Stimulated activated CD8-positive, alpha-beta memory T cell treated with anti-CD3 and anti-CD28 coated beads, Interleukin-12 subunit alpha, Interleukin-12 subunit beta, amount 100 ng/mL, for 4 hours (primary cell): ENCODE data around the gene CPVL.
"Not testable (repeated sequence)": the region's sequence is repeated elsewhere in the genome, so short reads cannot be mapped to it uniquely, and the experiment has no call there.

Experiments used
- DNase-seq: peaks from one replicate; pipeline ENCODE4 v3.0.0-alpha.2; 2020; ENCODE audit warnings: low read depth

CPVL gene

DNA sequence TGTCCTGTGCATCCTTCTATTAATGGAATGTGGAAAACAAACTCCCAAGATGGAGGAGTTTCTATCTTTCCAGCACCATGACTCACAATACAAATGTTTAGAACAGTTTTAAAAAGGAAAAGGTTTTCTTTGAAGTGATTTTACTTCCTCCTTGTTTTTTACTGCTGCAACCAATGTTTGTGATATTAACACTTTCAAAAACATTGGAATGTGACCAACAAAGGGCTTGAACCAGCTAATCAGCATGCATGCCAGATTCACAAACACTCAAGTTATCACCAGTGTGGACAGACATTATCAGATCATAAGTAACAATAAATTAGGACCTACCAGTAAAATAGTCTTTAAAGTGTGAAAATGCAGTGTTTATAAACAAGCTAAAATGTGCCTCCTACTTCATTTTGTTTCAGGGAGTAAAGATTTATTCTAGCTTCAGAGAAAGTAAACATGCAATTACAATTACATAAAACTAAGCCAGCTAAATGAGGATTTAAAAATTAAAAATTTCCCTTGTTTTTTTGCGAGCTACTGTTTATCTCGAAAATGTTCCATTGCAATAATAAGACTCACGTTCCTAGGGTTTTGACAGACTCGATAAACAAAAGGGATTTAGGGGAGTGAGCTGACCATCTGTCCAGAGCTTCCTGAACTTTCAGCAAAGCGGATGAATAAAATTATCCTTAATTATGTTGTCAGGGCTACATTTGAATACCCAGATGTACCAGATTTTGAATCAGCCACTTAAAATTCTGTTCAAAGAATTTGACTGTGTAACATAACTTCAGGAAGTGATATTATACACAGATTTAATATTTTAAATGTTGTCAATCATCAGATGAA, 29.8 kb downstream of the CPVL start:
- DNase-seq = no peak

DNA sequence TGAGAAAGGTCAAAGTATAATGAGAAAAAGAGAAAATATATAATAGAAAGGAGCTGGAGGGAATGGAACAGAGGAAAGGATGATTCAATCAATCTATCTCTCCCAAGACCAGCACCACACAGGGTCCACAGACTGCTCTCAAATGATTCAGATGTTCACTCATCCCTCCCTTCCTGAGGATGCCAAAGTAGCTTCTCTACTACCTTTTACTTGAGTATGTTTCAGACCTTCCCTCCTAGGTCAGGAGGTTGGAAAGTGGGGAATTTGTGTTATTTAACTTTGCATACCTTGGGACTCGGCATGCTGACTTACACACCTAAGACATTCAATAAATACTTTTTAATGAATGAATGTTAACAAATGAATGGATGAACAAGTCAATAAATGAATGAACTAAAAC, 30.6 kb downstream of the CPVL start:
- no peak for DNase-seq

DNA sequence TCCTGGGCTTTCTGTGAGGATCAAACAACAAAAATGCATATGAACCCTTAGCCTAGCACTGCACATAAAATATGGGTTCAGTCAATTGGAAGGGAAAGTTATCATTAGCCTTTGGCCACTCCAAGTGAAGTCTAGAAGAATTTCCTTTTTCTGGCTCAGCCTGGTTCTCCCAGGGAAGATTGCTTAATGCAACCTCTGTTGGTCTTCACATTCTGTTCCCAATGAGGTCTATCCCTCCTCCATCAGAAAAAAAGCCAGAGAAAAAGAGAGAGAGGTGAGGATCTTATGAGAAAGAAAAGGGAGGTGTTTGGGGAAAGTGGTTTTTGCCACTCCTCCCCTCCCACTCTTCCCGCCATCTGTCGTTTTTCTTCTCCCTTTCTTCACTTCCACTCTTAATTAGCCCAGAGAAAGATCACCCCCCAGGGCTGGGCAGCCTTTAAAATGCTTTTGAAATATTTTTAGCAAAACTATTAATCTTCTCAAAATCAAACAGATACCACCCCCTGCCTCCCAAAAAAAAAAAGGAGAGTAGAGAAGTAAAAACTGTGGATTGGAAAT, 31.1 kb downstream of the CPVL start:
- DNase-seq = no peak

DNA sequence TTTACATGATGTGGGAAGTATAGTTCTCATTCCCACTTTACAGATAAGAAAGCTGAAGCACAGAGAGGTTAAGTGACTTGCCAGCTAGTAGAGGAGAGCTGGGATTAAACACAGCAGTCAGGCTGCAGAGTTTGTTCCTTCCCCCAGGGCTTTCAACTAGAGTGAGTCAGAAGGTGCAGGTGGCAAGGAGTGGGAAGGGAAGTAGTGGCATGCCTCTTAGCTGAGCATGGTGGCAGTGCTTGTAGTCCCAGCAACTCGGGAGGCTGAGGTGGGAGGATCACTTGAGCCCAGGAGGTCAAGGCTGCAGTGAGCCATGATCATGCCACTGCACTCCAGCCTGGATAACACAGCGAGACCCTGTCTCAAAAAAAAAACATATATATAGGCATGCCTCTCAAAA, 32.1 kb downstream of the CPVL start:
- DNase-seq = not testable (repeated sequence)

DNA sequence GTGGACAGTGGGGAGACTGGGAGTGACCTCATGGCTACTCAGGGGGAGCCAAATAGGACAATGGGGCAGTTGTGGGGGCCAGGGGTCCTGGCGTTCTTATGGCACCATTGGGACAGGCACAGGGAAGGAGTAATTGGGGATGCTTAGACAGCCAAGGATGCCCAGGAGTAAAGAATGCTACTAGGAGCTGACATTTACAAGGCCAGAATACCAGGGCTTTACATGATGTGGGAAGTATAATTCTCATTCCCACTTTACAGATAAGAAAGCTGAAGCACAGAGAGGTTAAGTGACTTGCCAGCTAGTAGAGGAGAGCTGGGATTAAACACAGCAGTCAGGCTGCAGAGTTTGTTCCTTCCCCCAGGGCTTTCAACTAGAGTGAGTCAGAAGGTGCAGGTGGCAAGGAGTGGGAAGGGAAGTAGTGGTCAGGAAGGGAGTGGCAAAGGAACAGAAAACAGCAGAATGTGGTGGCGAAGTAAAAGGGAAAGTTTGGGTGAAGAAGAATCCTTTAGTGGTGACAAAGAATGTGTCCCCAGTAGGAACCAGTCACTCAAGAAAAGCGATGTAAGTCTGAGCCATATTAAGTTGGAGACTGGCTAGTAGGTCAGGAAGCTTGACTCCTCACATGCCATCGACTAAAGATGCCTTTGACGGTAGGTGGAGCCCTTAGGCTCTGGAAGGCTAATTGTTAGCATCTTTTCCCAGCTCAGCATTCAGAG, 32.8 kb downstream of the CPVL start:
- no peak for DNase-seq

DNA sequence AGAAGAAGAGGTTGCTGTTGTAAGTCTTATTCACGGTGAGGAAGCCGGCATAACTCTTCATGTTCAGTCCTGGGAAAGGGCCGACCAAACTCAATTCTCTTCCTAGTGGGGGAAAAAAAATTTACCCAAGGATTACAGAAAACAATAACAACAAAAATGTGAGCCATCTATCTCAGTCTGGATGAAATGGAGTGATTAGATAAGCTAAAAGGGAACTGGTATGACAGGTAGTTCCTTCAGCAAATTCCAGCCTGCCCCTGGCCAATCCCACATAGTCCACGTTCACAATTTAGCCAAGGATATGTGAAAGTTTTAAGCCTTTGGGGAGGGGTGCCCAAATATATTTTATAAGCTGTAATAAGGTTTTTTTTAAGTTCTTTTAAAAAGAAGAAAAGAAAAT, 33.6 kb downstream of the CPVL start:
- DNase-seq = no peak

DNA sequence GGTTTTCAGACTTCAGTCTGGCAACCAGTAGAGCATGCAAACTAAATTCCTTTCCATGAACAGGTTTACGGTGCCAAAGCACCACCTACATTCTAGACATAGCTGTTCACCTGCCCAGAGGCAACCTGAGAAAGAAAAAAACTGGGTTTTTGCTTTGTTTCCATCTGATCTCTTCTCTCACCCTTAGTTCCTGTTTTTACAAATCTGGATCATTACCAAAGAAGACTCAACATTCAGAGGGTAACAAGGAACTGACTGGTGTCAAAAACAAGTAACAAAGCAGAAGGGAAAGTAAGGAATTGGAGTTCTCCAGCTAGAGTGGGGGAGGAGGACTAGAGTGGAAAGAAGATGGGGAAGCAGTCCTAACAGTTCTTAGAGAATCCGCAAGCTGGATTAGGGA, 36.4 kb downstream of the CPVL start:
- DNase-seq = no peak

DNA sequence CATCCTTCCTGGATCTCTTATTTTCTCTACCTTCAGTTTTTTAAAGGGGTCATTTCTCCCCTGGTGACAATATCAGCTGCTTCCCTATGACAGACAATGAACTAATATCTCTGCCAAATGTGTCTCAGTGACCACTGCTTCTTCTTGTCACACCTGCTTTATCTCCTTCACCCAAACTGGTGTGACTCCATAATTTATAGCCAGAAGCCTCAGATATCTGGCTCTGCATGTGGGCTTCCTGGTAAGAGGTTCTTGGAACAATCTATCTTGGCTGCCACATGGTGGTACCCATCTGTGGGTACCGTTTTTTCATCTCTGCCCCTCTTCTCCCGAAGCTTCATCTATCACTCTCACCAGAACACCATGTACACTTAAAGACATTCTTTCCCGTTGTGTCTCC, 37.0 kb downstream of the CPVL start:
- no peak for DNase-seq

DNA sequence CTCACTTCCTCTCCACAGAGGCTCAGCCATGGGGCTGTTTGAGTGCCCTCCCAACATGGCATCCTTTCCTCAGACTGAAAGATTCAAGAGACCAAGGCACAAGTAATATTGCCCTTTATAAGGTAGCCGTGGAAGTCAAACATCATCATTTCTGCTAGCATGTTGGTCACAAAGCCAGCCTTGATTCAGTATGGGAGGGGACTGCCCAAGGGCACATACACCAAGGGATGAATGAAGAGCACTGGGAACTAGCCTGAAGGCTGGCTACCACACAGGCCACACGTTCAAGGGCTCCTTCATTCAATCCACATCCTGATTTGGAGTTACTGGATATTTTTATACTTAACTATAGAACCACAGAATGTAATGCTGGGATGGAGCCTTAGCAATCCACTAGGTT, 39.3 kb downstream of the CPVL start:
- no peak for DNase-seq

DNA sequence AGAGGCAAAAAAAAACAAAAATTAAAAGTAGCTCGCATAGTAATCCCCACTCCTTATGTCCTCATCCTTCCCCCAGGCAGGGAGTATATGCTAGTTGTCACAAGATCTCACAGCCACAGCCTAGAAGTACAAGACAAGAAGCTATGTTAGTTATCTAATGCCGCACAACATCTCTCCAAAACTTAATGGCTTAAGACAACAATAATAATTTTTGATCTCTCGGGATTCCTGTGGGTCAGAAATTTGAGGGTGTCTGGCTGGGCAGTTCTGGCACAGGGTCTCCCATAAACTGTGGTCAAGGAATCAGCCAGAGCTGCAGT, 39.7 kb downstream of the CPVL start:
- no peak for DNase-seq

DNA sequence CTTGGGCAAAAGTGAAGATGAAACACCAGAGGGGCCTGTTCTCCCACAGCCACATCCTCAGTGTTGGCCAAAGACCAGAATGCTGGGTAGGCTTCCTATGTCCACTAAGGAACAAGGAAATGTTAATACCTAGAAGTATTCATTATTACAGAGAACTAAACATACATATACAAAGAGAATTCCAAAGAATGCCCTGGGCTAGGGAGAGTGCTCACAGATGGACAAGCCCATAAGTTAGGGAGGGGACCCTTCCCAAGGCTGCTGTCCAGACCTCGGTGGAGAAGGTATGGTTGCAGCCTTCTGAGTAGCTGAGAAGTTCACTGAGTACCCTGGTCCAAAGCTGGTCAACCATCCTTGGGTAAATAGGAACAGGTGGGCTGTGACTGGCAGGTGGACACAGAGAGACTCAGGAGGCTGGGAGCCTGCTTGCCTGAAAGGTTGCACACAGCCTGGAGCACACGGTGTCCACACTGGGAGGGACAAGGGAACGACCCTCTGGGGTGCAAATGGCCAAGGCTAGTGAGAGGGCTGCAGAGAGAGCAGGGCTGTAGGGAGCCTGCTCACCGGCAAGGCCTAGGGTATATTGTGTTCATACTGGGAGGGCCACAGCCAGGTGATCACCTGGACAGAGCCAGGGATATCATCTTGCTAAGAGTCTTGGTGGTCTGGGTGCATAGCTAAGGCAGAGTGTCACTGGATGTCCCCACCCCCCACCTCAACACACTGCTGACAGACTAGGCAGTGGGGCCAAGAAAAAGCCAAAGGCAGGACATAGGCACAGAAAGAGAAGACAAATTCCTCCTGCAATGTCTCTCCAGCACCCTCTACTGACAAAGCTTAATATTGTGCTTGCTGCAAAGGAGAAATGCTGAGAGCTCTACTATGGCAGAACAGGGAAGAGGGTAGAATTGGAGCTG, 40.3 kb downstream of the CPVL start:
- DNase-seq = no peak

DNA sequence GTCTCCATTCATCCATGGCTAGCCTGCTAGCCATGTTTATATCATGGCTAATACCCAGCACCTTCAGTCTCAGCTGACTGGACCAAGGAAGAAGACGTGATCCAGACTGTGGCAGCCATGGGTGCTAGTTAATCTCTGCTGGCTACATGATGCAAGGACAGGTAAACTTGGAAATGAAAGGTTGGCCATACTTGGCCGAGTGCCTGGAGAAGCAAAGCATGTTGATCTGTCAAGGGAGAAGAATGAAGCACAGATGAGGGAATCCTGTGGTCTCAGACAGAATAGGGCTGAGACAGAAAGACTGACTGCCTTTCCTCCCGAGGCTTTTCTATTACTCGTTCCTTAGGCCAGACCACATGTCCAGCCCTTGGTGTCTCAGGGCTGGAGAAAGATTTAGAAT, 41.1 kb downstream of the CPVL start:
- no peak for DNase-seq

DNA sequence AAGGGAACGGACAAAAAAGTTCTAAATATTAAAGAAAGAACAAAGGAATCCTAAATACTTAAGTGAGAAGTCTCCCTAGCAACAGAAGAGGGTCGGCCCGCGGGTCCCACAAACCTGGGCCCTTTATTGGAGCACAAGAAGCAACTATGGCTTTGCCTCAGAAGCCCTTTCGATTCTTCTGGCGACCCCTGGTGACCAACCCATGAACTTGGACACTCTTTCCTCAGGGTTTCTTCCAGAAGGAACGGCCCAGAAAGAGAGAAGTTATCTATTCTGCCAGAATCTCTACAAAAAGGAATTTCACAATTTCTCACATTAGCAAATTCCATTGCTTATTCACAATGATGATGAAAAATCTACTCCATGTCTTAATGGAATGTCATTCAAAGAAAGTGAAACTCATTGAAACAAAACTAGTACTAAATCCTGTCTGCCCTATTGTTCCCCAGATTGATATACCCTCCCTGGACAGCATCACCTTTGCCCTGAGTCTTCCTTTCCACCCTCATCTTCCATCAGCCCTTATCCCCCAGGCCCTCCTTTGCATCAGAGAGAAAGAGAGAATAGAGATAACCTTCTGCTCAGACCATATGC, 43.7 kb downstream of the CPVL start:
- no peak for DNase-seq

DNA sequence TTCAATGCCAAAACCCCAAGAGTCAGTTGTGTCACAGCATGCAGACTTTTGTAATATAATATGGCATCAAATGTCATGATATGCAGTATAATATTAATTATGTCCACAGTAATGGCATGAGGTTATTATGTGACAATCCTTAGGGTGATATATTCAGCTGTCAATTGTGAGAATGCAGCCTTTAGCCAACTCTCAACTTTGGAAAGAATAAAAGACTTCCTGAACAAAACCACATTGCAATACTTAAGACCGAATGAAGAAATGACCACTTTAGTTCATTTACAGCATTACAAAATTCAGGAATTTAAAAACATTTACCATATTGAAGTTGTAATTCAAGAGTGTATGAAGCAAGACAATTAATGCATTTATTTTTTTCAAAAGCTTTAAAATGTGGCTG, 45.4 kb downstream of the CPVL start:
- DNase-seq = no peak

DNA sequence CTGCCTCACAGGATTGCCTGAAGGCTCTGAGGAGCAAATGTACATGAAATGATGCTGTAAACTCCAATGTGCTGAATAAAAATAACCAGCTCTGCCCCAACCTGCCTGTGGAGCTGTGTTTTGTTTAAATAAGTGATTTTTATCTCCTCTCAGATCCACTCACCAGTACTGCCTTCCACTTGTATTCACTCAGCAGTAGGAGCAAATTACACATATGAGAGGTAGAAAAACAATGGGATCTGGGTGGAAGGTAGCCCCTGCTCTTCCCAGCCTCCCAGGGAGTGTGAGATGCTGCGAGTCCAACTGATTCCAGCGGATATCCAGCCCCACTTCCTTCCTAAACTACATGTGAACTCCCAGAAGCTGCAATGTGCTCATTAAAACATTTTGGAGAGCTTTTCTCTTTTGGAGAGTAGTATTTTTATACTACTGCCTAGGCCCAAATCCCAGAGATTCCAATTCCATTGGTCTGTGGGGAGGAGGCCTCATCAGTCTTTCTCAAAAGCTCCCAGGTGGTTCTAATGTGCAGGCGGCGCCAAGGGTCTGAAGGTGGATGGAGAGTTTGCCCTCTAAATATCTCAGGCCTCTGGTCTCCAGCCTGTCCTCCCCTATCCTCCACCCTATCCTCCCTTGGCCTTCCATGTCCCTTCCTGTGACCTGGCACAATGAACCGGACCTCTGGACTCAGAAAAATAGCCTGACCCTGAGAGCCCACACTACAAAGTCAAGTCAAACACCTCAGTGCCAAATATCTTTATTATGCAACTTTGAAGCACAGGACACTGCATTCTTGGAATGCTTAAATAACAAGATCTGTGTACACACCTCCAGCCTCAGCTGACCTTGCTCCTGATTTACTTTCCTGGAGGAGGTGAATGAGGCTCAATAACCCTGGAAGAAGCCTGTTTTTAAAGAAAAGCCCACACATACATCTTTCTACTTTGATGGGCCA, 46.2 kb downstream of the CPVL start:
- no peak for DNase-seq

DNA sequence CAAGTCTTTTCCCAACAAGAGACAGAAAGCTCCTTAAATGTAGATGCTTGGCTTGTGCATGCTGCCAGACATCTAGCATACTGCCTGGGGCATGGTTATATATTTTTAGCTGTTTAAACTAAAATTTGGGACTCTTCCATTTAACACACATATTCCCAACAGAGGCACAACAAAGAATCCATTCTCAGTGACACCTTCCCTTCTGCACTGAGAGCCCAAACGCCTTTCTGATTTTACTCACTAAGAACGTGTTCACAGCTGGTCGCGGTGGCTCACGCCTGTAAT, 49.9 kb downstream of the CPVL start:
- DNase-seq = no peak

DNA sequence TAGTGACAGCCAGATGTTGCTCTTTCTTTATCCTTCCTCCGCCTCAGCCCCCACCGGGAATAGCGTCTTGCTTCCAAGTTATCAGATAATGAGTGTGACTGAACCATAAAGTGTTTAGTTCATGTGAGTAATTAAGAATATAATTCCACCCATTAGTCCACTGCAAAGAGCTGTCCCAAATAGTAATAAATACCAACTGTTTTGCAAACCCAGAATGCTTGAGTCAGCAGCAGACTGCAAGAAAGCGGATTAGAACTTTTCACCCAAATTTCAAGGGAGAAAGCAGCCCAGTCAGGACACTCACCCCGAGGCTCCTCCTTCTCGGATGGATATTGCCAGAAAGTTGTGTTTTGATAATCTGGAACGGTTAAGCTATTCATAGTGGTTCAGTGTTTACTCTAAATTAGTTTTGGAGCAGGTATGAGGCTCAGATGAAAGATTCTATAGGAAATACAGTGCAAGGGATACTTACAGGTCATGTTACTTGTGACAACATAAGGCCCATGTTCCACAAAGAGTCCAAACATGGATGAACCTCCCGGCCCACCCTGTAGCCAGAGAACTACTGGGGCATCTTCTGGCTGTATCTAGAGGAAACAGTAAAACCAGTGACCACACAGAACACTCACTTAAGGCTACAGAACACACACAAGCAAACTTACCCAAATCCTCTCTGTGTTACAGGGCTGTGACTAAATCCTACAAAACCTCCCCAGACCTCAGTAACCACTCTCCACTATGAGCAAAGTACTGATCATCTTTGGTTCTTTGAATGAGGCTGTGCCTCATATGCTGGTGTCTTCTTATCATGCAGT, 50.5 kb downstream of the CPVL start:
- DNase-seq = no peak

DNA sequence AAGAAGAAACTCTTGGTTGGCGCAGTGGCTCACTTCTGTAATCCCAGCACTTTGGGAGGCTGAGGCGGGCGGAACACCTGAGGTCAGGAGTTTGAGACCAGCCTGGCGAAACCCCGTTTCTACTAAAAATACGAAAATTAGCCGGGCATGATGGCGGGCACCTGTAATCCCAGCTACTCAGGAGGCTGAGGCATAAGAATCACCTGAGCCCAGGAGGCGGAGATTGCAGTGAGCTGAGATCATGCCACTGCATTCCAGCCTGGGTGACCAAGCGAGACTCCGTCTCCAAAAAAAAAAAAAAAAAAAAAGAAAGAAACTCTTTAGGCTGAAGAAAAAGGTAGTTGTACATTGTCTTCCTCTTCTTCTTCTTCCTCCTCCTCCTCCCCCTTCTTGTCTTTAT, 53.2 kb downstream of the CPVL start:
- not testable (repeated sequence) for DNase-seq

DNA sequence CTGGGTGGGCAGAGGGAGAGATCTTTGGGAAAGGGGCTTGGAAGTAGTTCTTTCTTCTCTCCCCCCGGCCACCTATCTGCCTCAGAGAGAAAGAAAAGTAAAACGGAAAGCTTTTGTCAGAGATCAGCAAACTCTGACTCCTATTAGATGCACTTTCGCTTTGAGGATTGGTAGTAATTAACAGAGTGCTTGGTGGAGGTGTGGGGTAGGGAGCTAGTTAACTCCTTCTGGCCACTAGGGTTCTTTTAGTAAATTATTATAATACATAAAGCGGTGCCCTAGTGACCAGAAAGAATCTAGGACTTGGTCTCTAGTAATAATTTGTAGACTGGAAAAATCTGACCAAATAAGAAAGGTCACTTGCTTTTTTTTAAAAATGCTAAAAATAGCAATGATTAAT, 54.6 kb downstream of the CPVL start:
- no peak for DNase-seq
